ENCODE measurements around the gene AGPAT2. TPM values are rescaled to one million over a fixed set of nuclear protein-coding genes. Genes with fewer than 3 reads are reported as not detected.

The AGPAT2 gene
- total RNA-seq, 1 donor from 2014 or later, result 2.4 TPM

- Histone ChIP-seq H3F3A (ENCODE audit: low read depth) (peaks cover 31% of the 10 kb centered on the region), H3K4me1 (peaks cover 9% of the 10 kb centered on the region), H2AFZ (replicated peaks) (no peak overlapping the region), H3K4me2 (peak overlapping the region; percentile 82), H3K9ac (no peak overlapping the region), H3K27me3 (peaks cover 17% of the 10 kb centered on the region), H3K27ac (no peak overlapping the region), H3K79me2 (ENCODE audit: low read depth) (peaks cover 43% of the 10 kb centered on the region), H4K20me1 (ENCODE audit: low read depth) (peaks cover 37% of the 10 kb centered on the region), H3K36me3 (no peaks in the 10 kb centered on the region), H3K9me3 (ENCODE audit: low read depth) (no peaks in the 10 kb centered on the region), H3K4me3 (peak overlapping the region; percentile 89)
- H3K27me3 Mint-ChIP-seq (ENCODE audit: insufficient read depth, low read depth), result peaks cover 18% of the 10 kb centered on the region
- TF ChIP-seq EZH2 (IDR thresholded peaks at IDR 0.05) (no peak), CTCF (IDR thresholded peaks at IDR 0.05) (no peak)
- no peak overlapping the region for H3K27ac Mint-ChIP-seq
- no peak for DNase-seq (ENCODE audit: low spot score)
- peaks cover 26% of the 10 kb centered on the region for H3K4me1 Mint-ChIP-seq
- peaks cover 14% of the 10 kb centered on the region for H3K36me3 Mint-ChIP-seq
- H3K4me3 Mint-ChIP-seq, result peak overlapping the region; percentile 76
- H3K9me3 Mint-ChIP-seq, result no peaks in the 10 kb centered on the region
Measured at GRCh38 chr9:136729144-136729543, 41.9 kb upstream of the AGPAT2 start.

GRCh38 chr9:136728548-136729123 lies 41.4 kb upstream of the AGPAT2 start:
- H3K9ac ChIP-seq, result no peak overlapping the region
- peaks cover 17% of the 10 kb centered on the region for H3K27me3 ChIP-seq
- no peaks in the 10 kb centered on the region for H3K9me3 Mint-ChIP-seq
- peaks cover 43% of the 10 kb centered on the region for H3K79me2 ChIP-seq (ENCODE audit: low read depth)
- no peaks in the 10 kb centered on the region for H3K36me3 ChIP-seq
- H3K4me3 ChIP-seq, result peak overlapping the region; percentile 89
- peaks cover 42% of the 10 kb centered on the region for H4K20me1 ChIP-seq (ENCODE audit: low read depth)
- peak overlapping the region; percentile 85 for H2AFZ ChIP-seq (replicated peaks)
- peaks cover 27% of the 10 kb centered on the region for H3K4me1 Mint-ChIP-seq
- TF ChIP-seq EZH2phosphoT487 (IDR thresholded peaks at IDR 0.05) (no peak), EZH2 (IDR thresholded peaks at IDR 0.05) (no peak), CTCF (IDR thresholded peaks at IDR 0.05) (no peak)
- peaks cover 16% of the 10 kb centered on the region for H3K27me3 Mint-ChIP-seq (ENCODE audit: insufficient read depth, low read depth)
- H3K4me1 ChIP-seq, result peaks cover 9% of the 10 kb centered on the region
- peak overlapping the region; percentile 76 for H3K4me3 Mint-ChIP-seq
- no peak overlapping the region for H3K27ac ChIP-seq
- peak overlapping the region; percentile 82 for H3K4me2 ChIP-seq
- peaks cover 36% of the 10 kb centered on the region for H3F3A ChIP-seq (ENCODE audit: low read depth)
- H3K36me3 Mint-ChIP-seq, result peaks cover 18% of the 10 kb centered on the region
- peak; percentile 75 for DNase-seq (ENCODE audit: low spot score)
- no peaks in the 10 kb centered on the region for H3K9me3 ChIP-seq (ENCODE audit: low read depth)
- no peak overlapping the region for H3K27ac Mint-ChIP-seq

- Mint-ChIP-seq H3K27me3 (ENCODE audit: insufficient read depth, low read depth) (peaks cover 13% of the 10 kb centered on the region), H3K36me3 (peaks cover 19% of the 10 kb centered on the region), H3K9me3 (no peaks in the 10 kb centered on the region), H3K4me3 (peak overlapping the region; percentile 77), H3K27ac (no peak overlapping the region), H3K4me1 (peaks cover 27% of the 10 kb centered on the region)
- Histone ChIP-seq H3K79me2 (ENCODE audit: low read depth) (peaks cover 43% of the 10 kb centered on the region), H2AFZ (replicated peaks) (peak overlapping the region; percentile 85), H3K36me3 (no peaks in the 10 kb centered on the region), H3K9me3 (ENCODE audit: low read depth) (no peaks in the 10 kb centered on the region), H3K9ac (peak overlapping the region; percentile 88), H3K27ac (no peak overlapping the region), H3K27me3 (peaks cover 17% of the 10 kb centered on the region), H4K20me1 (ENCODE audit: low read depth) (peaks cover 47% of the 10 kb centered on the region), H3K4me3 (peak overlapping the region; percentile 89), H3K4me1 (peaks cover 9% of the 10 kb centered on the region), H3F3A (ENCODE audit: low read depth) (peaks cover 40% of the 10 kb centered on the region), H3K4me2 (peak overlapping the region; percentile 82)
- no peak for TF ChIP-seq EZH2 (IDR thresholded peaks at IDR 0.05)
- peak; percentile 91 for TF ChIP-seq CTCF (IDR thresholded peaks at IDR 0.05)
- peak; percentile 93 for DNase-seq (ENCODE audit: low spot score)
Measured at GRCh38 chr9:136728080-136728547, 40.9 kb upstream of the AGPAT2 start.
